HG03354 (cell line): ENCODE measurements around the gene INS.

Experiments used
- ATAC-seq: cut with Tn5 transposase; IDR thresholded peaks from one replicate; pipeline ENCODE4 v1.9.1; 2021; ENCODE audit warnings: mild to moderate bottlenecking; ENCODE audit not compliant: unreplicated experiment, poor library complexity, severe bottlenecking

Gene INS

GRCh38 chr11:2151500-2152257, 9.3 kb downstream of the INS start:
- ATAC-seq, result no peak

GRCh38 chr11:2149864-2150847, 10.9 kb downstream of the INS start:
- ATAC-seq, result no peak

- ATAC-seq, result no peak
Measured at GRCh38 chr11:2149460-2149859, 11.5 kb downstream of the INS start.

- no peak for ATAC-seq
Measured at GRCh38 chr11:2148595-2148994, 12.4 kb downstream of the INS start.

GRCh38 chr11:2147391-2147790, 13.6 kb downstream of the INS start:
- no peak for ATAC-seq

- ATAC-seq, result no peak
Measured at GRCh38 chr11:2146051-2146450, 15.0 kb downstream of the INS start.

GRCh38 chr11:2144544-2145248, 16.3 kb downstream of the INS start:
- no peak for ATAC-seq

- no peak for ATAC-seq
Measured at GRCh38 chr11:2143799-2144543, 17.0 kb downstream of the INS start.

GRCh38 chr11:2143477-2143798, 17.6 kb downstream of the INS start:
- no peak for ATAC-seq

- ATAC-seq, result no peak
Measured at GRCh38 chr11:2142762-2143202, 18.2 kb downstream of the INS start.

- ATAC-seq, result no peak
Measured at GRCh38 chr11:2142300-2142759, 18.7 kb downstream of the INS start.

GRCh38 chr11:2140411-2141400, 20.3 kb downstream of the INS start:
- ATAC-seq, result no peak

GRCh38 chr11:2139621-2140337, 21.2 kb downstream of the INS start:
- ATAC-seq, result no peak

GRCh38 chr11:2139123-2139521, 21.9 kb downstream of the INS start, which contains the start of gene IGF2:
Gene IGF2 (minus strand): TSS chr11:2139389. CDS start chr11:2135523, 3,866 bp downstream.
- ATAC-seq, result no peak

- ATAC-seq, result no peak
Measured at GRCh38 chr11:2138431-2139122, 22.4 kb downstream of the INS start.

GRCh38 chr11:2138068-2138430, 23.0 kb downstream of the INS start:
- ATAC-seq, result no peak
